Activated T-cell treated with anti-CD3 and anti-CD28 coated beads, Interleukin-2, amount 50 U/mL, for 48 hours (primary cell): Measurements from ENCODE around the gene FYN.
"Not testable (repeated sequence)": the region's sequence is repeated elsewhere in the genome, so short reads cannot be mapped to it uniquely, and the experiment has no call there.

Source experiments
- DNase-seq, 2 experiments: peaks; one replicate each; pipeline ENCODE4 v3.0.0-alpha.2; 2020

The FYN gene

GRCh38 chr6:111786151-111786550 lies 87.1 kb downstream of the FYN start:
- not testable (repeated sequence) for DNase-seq

- no peak for DNase-seq
Observed at GRCh38 chr6:111784433-111784832, 88.8 kb downstream of the FYN start.

- DNase-seq = no peak
Observed at GRCh38 chr6:111782887-111783466, 90.3 kb downstream of the FYN start.

GRCh38 chr6:111782192-111782809 lies 91.0 kb downstream of the FYN start:
- no peak for DNase-seq

GRCh38 chr6:111781041-111781708 lies 92.1 kb downstream of the FYN start:
- no peak for DNase-seq

- no peak for DNase-seq
Observed at GRCh38 chr6:111780393-111780792, 92.9 kb downstream of the FYN start.

GRCh38 chr6:111779660-111780059 lies 93.6 kb downstream of the FYN start:
- no peak for DNase-seq

- DNase-seq = no peak
Observed at GRCh38 chr6:111779031-111779430, 94.2 kb downstream of the FYN start.

- DNase-seq = no peak
Observed at GRCh38 chr6:111777357-111777756, 95.9 kb downstream of the FYN start.

- no peak for DNase-seq
Observed at GRCh38 chr6:111776236-111777221, 96.7 kb downstream of the FYN start.

- no peak for DNase-seq
Observed at GRCh38 chr6:111775145-111775922, 97.9 kb downstream of the FYN start.

- DNase-seq = no peak
Observed at GRCh38 chr6:111774346-111774703, 98.9 kb downstream of the FYN start.

- DNase-seq = no peak
Observed at GRCh38 chr6:111773501-111774345, 99.5 kb downstream of the FYN start.

- no peak for DNase-seq
Observed at GRCh38 chr6:111772381-111772780, 100.9 kb downstream of the FYN start.

- no peak for DNase-seq
Observed at GRCh38 chr6:111771629-111772028, 101.6 kb downstream of the FYN start.

GRCh38 chr6:111771094-111771432 lies 102.2 kb downstream of the FYN start:
- no peak for DNase-seq

- DNase-seq = no peak
Observed at GRCh38 chr6:111770263-111771093, 102.8 kb downstream of the FYN start.

- no peak for DNase-seq
Observed at GRCh38 chr6:111769365-111770152, 103.7 kb downstream of the FYN start.

GRCh38 chr6:111768431-111768770 lies 104.9 kb downstream of the FYN start:
- no peak for DNase-seq
